CD14-positive monocyte (primary cell): ENCODE measurements around the gene CCDC68. TPM values are rescaled to one million over a fixed set of nuclear protein-coding genes. Genes with fewer than 3 reads are reported as not detected.

Source experiments
- DNase-seq, 3 donors: peaks; one replicate each; pipeline ENCODE4 v3.0.0-alpha.2; 2011 to 2022
- H2AFZ ChIP-seq: 2 replicates; pipeline ENCODE4 v1.6.0; 2012; ENCODE audit warnings: mild to moderate bottlenecking, low read depth, low read length, inconsistent platforms; ENCODE audit not compliant: insufficient read depth, poor library complexity, severe bottlenecking
- H3K27ac ChIP-seq, 2 donors: 1 replicate in 1 of 2; 2 replicates in 1 of 2; pipeline ENCODE4 v1.5.1; 2012 to 2013; ENCODE audit warnings: low read length in 2 of 2, control low read depth in 1 of 2, inconsistent platforms in 1 of 2, low read depth in 1 of 2, mild to moderate bottlenecking in 1 of 2
- H3K27me3 ChIP-seq, 2 donors: one replicate each; pipeline versions ENCODE4 v1.6.0 to v1.6.1; 2011 to 2013; ENCODE audit warnings: low read length in 2 of 2; ENCODE audit not compliant: control insufficient read depth in 2 of 2, insufficient read depth in 2 of 2
- H3K36me3 ChIP-seq, 2 donors: replicated peaks in 1 of 2; 1 replicate in 1 of 2; 2 replicates in 1 of 2; pipeline versions ENCODE4 v1.5.1 to v1.6.1; 2012 to 2013; ENCODE audit warnings: low read length in 2 of 2, control low read depth in 1 of 2, inconsistent platforms in 1 of 2, mild to moderate bottlenecking in 1 of 2; ENCODE audit not compliant: insufficient read depth in 2 of 2, control insufficient read depth in 1 of 2
- H3K4me1 ChIP-seq, 2 donors: 1 replicate in 1 of 2; 2 replicates in 1 of 2; pipeline versions ENCODE4 v1.5.1 to v1.6.1; 2012 to 2013; ENCODE audit warnings: low read length in 2 of 2, control low read depth in 1 of 2, inconsistent platforms in 1 of 2, mild to moderate bottlenecking in 1 of 2, moderate library complexity in 1 of 2; ENCODE audit not compliant: insufficient read depth in 2 of 2, control insufficient read depth in 1 of 2
- H3K4me2 ChIP-seq: replicated peaks from 2 replicates; pipeline ENCODE3; 2012; ENCODE audit warnings: low read length, moderate library complexity, mild to moderate bottlenecking; ENCODE audit not compliant: poor library complexity, severe bottlenecking; ENCODE audit errors: extremely low read depth
- H3K4me3 ChIP-seq, 3 experiments: fragments of 200-600 bp in 1 of 3; sonication (generic) in 1 of 3; replicated peaks in 1 of 3; 1 replicate in 2 of 3; 2 replicates in 1 of 3; pipeline ENCODE4 v1.5.1; 2011 to 2013; ENCODE audit warnings: low read length in 3 of 3, mild to moderate bottlenecking in 3 of 3, control low read depth in 2 of 3, low read depth in 2 of 3, inconsistent platforms in 1 of 3, moderate library complexity in 1 of 3
- H3K79me2 ChIP-seq: 2 replicates; pipeline ENCODE4 v1.6.0; 2012; ENCODE audit warnings: mild to moderate bottlenecking, control low read depth, inconsistent platforms, low read length, moderate library complexity; ENCODE audit not compliant: insufficient read depth
- H3K9ac ChIP-seq: 2 replicates; pipeline ENCODE4 v1.6.0; 2017; ENCODE audit warnings: low read length, mild to moderate bottlenecking; ENCODE audit not compliant: insufficient read depth, poor library complexity, severe bottlenecking
- H3K9me3 ChIP-seq, 2 donors: replicated peaks in 1 of 2; 1 replicate in 1 of 2; 2 replicates in 1 of 2; pipeline versions ENCODE4 v1.5.1 to v1.6.1; 2012 to 2013; ENCODE audit warnings: low read length in 2 of 2, control low read depth in 1 of 2; ENCODE audit not compliant: control insufficient read depth in 1 of 2, insufficient read depth in 1 of 2
- H4K20me1 ChIP-seq: 2 replicates; pipeline ENCODE4 v1.6.0; 2012; ENCODE audit warnings: mild to moderate bottlenecking, low read length, control low read depth, moderate library complexity; ENCODE audit not compliant: insufficient read depth
- H3K27ac Mint-ChIP-seq, 7 donors: one replicate each; pipeline ENCODE4 v1.8.0; 2020; ENCODE audit warnings: mild to moderate bottlenecking in 7 of 7, mixed read lengths in 7 of 7, moderate library complexity in 6 of 7, inconsistent platforms in 2 of 7
- H3K27me3 Mint-ChIP-seq, 3 donors: one replicate each; pipeline ENCODE4 v1.8.0; 2021 to 2022; ENCODE audit warnings: low read depth in 3 of 3, mild to moderate bottlenecking in 3 of 3, mixed read lengths in 3 of 3, moderate library complexity in 3 of 3, inconsistent platforms in 1 of 3
- H3K36me3 Mint-ChIP-seq, 2 donors: one replicate each; pipeline ENCODE4 v1.8.0; 2020; ENCODE audit warnings: mixed read lengths in 2 of 2, inconsistent platforms in 1 of 2, mild to moderate bottlenecking in 1 of 2
- H3K4me1 Mint-ChIP-seq: one replicate; pipeline ENCODE4 v1.8.0; 2020; ENCODE audit warnings: mild to moderate bottlenecking, mixed read lengths
- H3K4me3 Mint-ChIP-seq, 2 donors: one replicate each; pipeline ENCODE4 v1.8.0; 2020; ENCODE audit warnings: mild to moderate bottlenecking in 2 of 2, mixed read lengths in 2 of 2, moderate library complexity in 1 of 2
- H3K9me3 Mint-ChIP-seq, 7 donors: one replicate each; pipeline ENCODE4 v1.8.0; 2020 to 2022; ENCODE audit warnings: mixed read lengths in 7 of 7, mild to moderate bottlenecking in 6 of 7, moderate library complexity in 6 of 7, inconsistent platforms in 2 of 7
- CTCF ChIP-seq: fragments of 200-600 bp; IDR thresholded peaks from one replicate; pipeline ENCODE4 v1.8.0; 2022; ENCODE audit warnings: antibody characterized with exemption, mild to moderate bottlenecking
- WGBS: methylation state at CpG from one replicate; pipeline ENCODE4 v1.1.5; 2013; ENCODE audit warnings: missing lambda C conversion rate; ENCODE audit not compliant: insufficient coverage; 5-methylcytosine and 5-hydroxymethylcytosine counted together
- intact Hi-C, 2 donors: fragments of 100-400 bp; cut with micrococcal nuclease; formaldehyde crosslinking; loops; one replicate each; pipeline versions ENCODE4 v1.15.0 to v1.15.1; 2023
- polyA plus RNA-seq, 3 donors: library from polyadenylated mRNA; depleted of rRNA in 1 of 3; unstranded in 2 of 3; stranded (reverse) in 1 of 3; fragments of 300-500 nt in 2 of 3; fragments of >200 nt in 1 of 3; fragmentation: Illumina TruSeq in 2 of 3; gene quantifications; 1 replicate in 2 of 3; 2 replicates in 1 of 3; pipeline ENCODE4 v1.2.3, GENCODE V29; 2012 to 2021

The CCDC68 gene
- polyA plus RNA-seq, 3 donors = 0.09 to 0.15 TPM; not detected in 1

- Mint-ChIP-seq H3K27ac (no peak overlapping the region), H3K4me3 (no peak overlapping the region), H3K4me1 (no peaks in the 10 kb centered on the region), H3K36me3 (no peaks in the 10 kb centered on the region), H3K27me3 (peaks cover 2 to 3% (median 2%) of the 10 kb centered on the region in 3 donors), H3K9me3 (peaks cover 0 to 2% (median 0%) of the 10 kb centered on the region in 7 donors)
- no peaks in the 10 kb centered on the region for H3K27me3 ChIP-seq
- H2AFZ ChIP-seq = no peak overlapping the region
- TF ChIP-seq CTCF = no peak
- DNase-seq = no peak
- 94% methylated on average over 2 of the region's 4 CpGs for WGBS
- H3K36me3 ChIP-seq = no peaks in the 10 kb centered on the region
- H3K9ac ChIP-seq = no peak overlapping the region
- intact Hi-C loops = no loop called here
- no peaks in the 10 kb centered on the region for H3K9me3 ChIP-seq
- no peaks in the 10 kb centered on the region for H3K79me2 ChIP-seq
- H3K4me1 ChIP-seq = no peaks in the 10 kb centered on the region
- H3K4me2 ChIP-seq = no peak overlapping the region
- no peak overlapping the region for H3K27ac ChIP-seq
- H4K20me1 ChIP-seq = no peaks in the 10 kb centered on the region
- no peak overlapping the region for H3K4me3 ChIP-seq
Observed at GRCh38 chr18:54879691-54880090, 79.6 kb downstream of the CCDC68 start.

- Histone ChIP-seq H3K27ac (no peak overlapping the region), H3K4me2 (no peak overlapping the region), H3K4me3 (no peak overlapping the region), H3K9ac (no peak overlapping the region), H2AFZ (no peak overlapping the region), H3K27me3 (no peaks in the 10 kb centered on the region), H3K79me2 (no peaks in the 10 kb centered on the region), H4K20me1 (no peaks in the 10 kb centered on the region), H3K4me1 (no peaks in the 10 kb centered on the region), H3K36me3 (no peaks in the 10 kb centered on the region), H3K9me3 (no peaks in the 10 kb centered on the region)
- intact Hi-C loops = no loop called here
- Mint-ChIP-seq H3K27ac (no peak overlapping the region), H3K4me1 (no peaks in the 10 kb centered on the region), H3K27me3 (peaks cover 2 to 3% (median 2%) of the 10 kb centered on the region in 3 donors), H3K9me3 (peaks cover 0 to 2% (median 0%) of the 10 kb centered on the region in 7 donors), H3K36me3 (no peaks in the 10 kb centered on the region), H3K4me3 (no peak overlapping the region)
- no peak for TF ChIP-seq CTCF
- WGBS = no CpG with 5 or more reads among the region's 3 CpGs
- no peak for DNase-seq
Observed at GRCh38 chr18:54878659-54879358, 80.5 kb downstream of the CCDC68 start.
